Panc1 (cell line): ENCODE results near the gene LMBRD1. TPM values are rescaled to one million over a fixed set of nuclear protein-coding genes. Genes with fewer than 3 reads are reported as not detected.

Source experiments
- ATAC-seq: fragments of 200-7000 bp; cut with Tn5 transposase; 2 replicates; pipeline ENCODE4 v1.9.1; 2020; ENCODE audit warnings: mild to moderate bottlenecking, moderate library complexity
- BruUV-seq: library from RNA; stranded (reverse); fragments of 400-500 nt; replicated peaks from 2 replicates; lab custom pipeline; 2021; lab: Mats Ljungman, UMichigan
- CTCF ChIA-PET: fragments of 300-600 bp; sonication (Branson Sonifier 250); formaldehyde crosslinking; loops from one replicate; lab custom pipeline; 2022; ENCODE audit warnings: antibody characterized with exemption; lab: Charles Lee
- POLR2A ChIA-PET: fragments of 300-600 bp; sonication (Branson Sonifier 250); formaldehyde crosslinking; loops from one replicate; lab custom pipeline; 2022; ENCODE audit warnings: antibody characterized with exemption; lab: Charles Lee
- DNase-seq: peaks from one replicate; pipeline ENCODE4 v3.0.0-alpha.2; 2010; ENCODE audit warnings: low read depth, low spot score
- H3K27ac ChIP-seq: 2 replicates; pipeline ENCODE4 v1.5.1; 2011; ENCODE audit warnings: mild to moderate bottlenecking, low read length, inconsistent platforms
- H3K27me3 ChIP-seq: fragments of 200-500 bp; sonication (Bioruptor generic); 2 replicates; pipeline ENCODE4 v1.6.0; 2014; ENCODE audit warnings: low read length, inconsistent platforms; ENCODE audit not compliant: control insufficient read depth, insufficient read depth
- H3K36me3 ChIP-seq: fragments of 200-500 bp; sonication (Bioruptor generic); 2 replicates; pipeline ENCODE4 v1.5.1; 2014; ENCODE audit warnings: inconsistent platforms, mild to moderate bottlenecking, low read length, moderate library complexity; ENCODE audit not compliant: control insufficient read depth, insufficient read depth
- H3K4me1 ChIP-seq: 2 replicates; pipeline ENCODE4 v1.5.1; 2011; ENCODE audit warnings: inconsistent platforms, mild to moderate bottlenecking, low read length, moderate library complexity; ENCODE audit not compliant: control insufficient read depth, insufficient read depth
- H3K4me3 ChIP-seq, 2 experiments: 2 replicates each; pipeline ENCODE4 v1.5.1; 2011 to 2012; ENCODE audit warnings: low read depth in 2 of 2, low read length in 2 of 2, mild to moderate bottlenecking in 2 of 2, inconsistent platforms in 1 of 2, moderate library complexity in 1 of 2
- H3K9me3 ChIP-seq: fragments of 200-500 bp; sonication (Bioruptor generic); 2 replicates; pipeline ENCODE4 v1.5.1; 2014; ENCODE audit warnings: low read depth, mild to moderate bottlenecking, inconsistent platforms, low read length, moderate library complexity; ENCODE audit not compliant: control insufficient read depth, insufficient read depth
- CTCF ChIP-seq: fragments of 450-650 bp; IDR thresholded peaks from 2 replicates; pipeline ENCODE4 v1.5.1; 2017; ENCODE audit warnings: mild to moderate bottlenecking
- POLR2AphosphoS5 ChIP-seq: IDR thresholded peaks from 2 replicates; pipeline ENCODE4 v1.6.1; 2012; ENCODE audit warnings: mild to moderate bottlenecking, low read depth, low read length, moderate library complexity
- REST ChIP-seq, 2 experiments: IDR thresholded peaks; 2 replicates each; pipeline ENCODE4 v1.6.1; 2011 to 2012; ENCODE audit warnings: low read depth in 2 of 2, control low read depth in 1 of 2, low read length in 1 of 2, mild to moderate bottlenecking in 1 of 2, moderate library complexity in 1 of 2; ENCODE audit not compliant: insufficient read depth in 1 of 2
- SIN3A ChIP-seq: IDR thresholded peaks from 2 replicates; pipeline ENCODE4 v1.6.1; 2012; ENCODE audit warnings: low read depth, mild to moderate bottlenecking, low read length, moderate library complexity, borderline replicate concordance; ENCODE audit not compliant: insufficient read depth
- TCF7L2 ChIP-seq: IDR thresholded peaks from 2 replicates; pipeline ENCODE4 v1.6.1; 2011; ENCODE audit warnings: mild to moderate bottlenecking, low read depth, low read length, inconsistent platforms
- in situ Hi-C: cut with HindIII; loops from 2 replicates; pipeline ENCODE4 v1.10.0; 2016; ENCODE audit warnings: low sequenced_read_pairs, low pct_unique_long_range_greater_than_20kb
- intact Hi-C: fragments of 100-400 bp; cut with micrococcal nuclease; formaldehyde crosslinking; loops from one replicate; pipeline ENCODE4 v1.10.0; 2022; ENCODE audit not compliant: unreplicated experiment
- total RNA-seq: library from RNA; stranded (reverse); gene quantifications from one replicate; pipeline ENCODE4 v1.2.1, GENCODE V29; 2021; ENCODE audit not compliant: unreplicated experiment

The LMBRD1 gene
- total RNA-seq, 1 experiment from 2014 or later: 17.9 TPM

DNA sequence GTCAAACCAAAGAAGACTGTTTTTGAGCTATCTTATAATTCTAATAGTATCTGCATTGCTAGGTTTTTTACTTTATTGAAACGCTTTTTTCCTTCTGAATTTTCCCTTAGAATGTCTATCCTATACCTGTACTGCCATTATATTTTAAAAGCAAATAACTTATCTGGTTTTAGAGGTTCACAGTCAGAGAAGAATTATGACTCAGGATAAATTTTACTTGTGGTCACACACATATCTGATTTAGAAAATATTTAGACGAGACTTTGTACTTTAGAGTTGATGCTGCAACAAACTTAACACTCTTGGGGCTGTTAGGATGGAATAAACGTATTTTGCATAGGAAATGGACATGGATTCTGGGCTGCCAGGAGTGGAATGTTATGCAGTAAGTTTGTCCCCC is 33.0 kb downstream of the LMBRD1 start:
- intact Hi-C loops (no loop called here), in situ Hi-C loops (no loop called here)
- TF ChIP-seq TCF7L2: no peak
- no peak for TF ChIP-seq REST (IDR thresholded peaks at IDR 0.05; ENCODE audit: insufficient read depth in 1 of 2, low read depth in 2 of 2, low read length in 1 of 2)
- no peak for TF ChIP-seq SIN3A
- no peak for TF ChIP-seq CTCF
- TF ChIP-seq POLR2AphosphoS5: no peak
- DNase-seq (no peak), ATAC-seq (no peak)
- Histone ChIP-seq H3K27me3 (no peaks in the 10 kb centered on the region), H3K36me3 (no peaks in the 10 kb centered on the region), H3K9me3 (no peaks in the 10 kb centered on the region), H3K4me1 (no peaks in the 10 kb centered on the region), H3K4me3 (no peak overlapping the region), H3K27ac (no peak overlapping the region)
- no TSS peak for BruUV-seq
- ChIA-PET CTCF (no interaction called here), POLR2A (interaction anchor here (0.6 kb wide), 1 partner anchor 33 kb away, joined by 5 read pairs; the partner anchor contains the start of gene LMBRD1)

GRCh38 chr6:69761853-69762252 is 35.0 kb downstream of the LMBRD1 start:
- Histone ChIP-seq H3K9me3 (no peaks in the 10 kb centered on the region), H3K4me1 (no peaks in the 10 kb centered on the region), H3K36me3 (no peaks in the 10 kb centered on the region), H3K4me3 (no peak overlapping the region), H3K27ac (no peak overlapping the region), H3K27me3 (no peaks in the 10 kb centered on the region)
- intact Hi-C loops: no loop called here
- in situ Hi-C loops: no loop called here
- ChIA-PET POLR2A (no interaction called here), CTCF (no interaction called here)
- TF ChIP-seq SIN3A (no peak), CTCF (no peak), REST (IDR thresholded peaks at IDR 0.05; ENCODE audit: insufficient read depth in 1 of 2, low read depth in 2 of 2, low read length in 1 of 2) (no peak), POLR2AphosphoS5 (no peak), TCF7L2 (no peak)
- BruUV-seq: no TSS peak
- ATAC-seq (no peak), DNase-seq (no peak)
